ENCODE data around the gene NCK2. TPM values are rescaled to one million over a fixed set of nuclear protein-coding genes. Genes with fewer than 3 reads are reported as not detected.
A peak's percentile ranks its signal among the peaks of the same experiment; 100 is the strongest.

Gene NCK2
- 100 to 1,000 TPM in 4 of 5 donors, 10 to 100 TPM in 1; 97.7 to 154 (median 120) TPM for total RNA-seq
- total RNA-seq (2013), result 91.1 TPM
- 49.3 to 192 (median 124) reads per million in 29 experiments for total RNA-seq

- ChIA-PET CTCF (interaction anchor here in 1 of 2 donors (0.7 to 3.5 kb wide), 4 partner anchors 10 to 42 kb away, joined by 3 to 20 read pairs (median 4); no protein-coding TSS in a partner anchor), POLR2A (interaction anchor here (0.6 to 2.0 kb wide), 4 partner anchors 11 to 814 kb away, joined by 3 to 9 read pairs (median 4); no protein-coding TSS in a partner anchor)
- Histone ChIP-seq H3K4me1 (ENCODE audit: control insufficient read depth in 1 of 2, extremely low read depth in 1 of 2, insufficient read depth in 2 of 2, low read length in 2 of 2) (peaks cover 43 to 72% of the 10 kb centered on the region in 2 experiments), H3K4me3 (ENCODE audit: control insufficient read depth in 1 of 2, extremely low read depth in 1 of 2, low read length in 1 of 2) (peak within 1 kb of the TSS; percentile 78 to 95), H3K27me3 (replicated peaks in 1 of 2; ENCODE audit: control insufficient read depth in 2 of 2, extremely low read depth in 1 of 2, insufficient read depth in 2 of 2, low read length in 1 of 2) (no peaks in the 10 kb centered on the region), H3K27ac (ENCODE audit: low read length) (peak within 1 kb of the TSS; percentile 90), H3K36me3 (ENCODE audit: control insufficient read depth in 2 of 2, extremely low read depth in 1 of 2, insufficient read depth in 1 of 2, low read length in 1 of 2) (peaks cover 0 to 11% of the 10 kb centered on the region in 2 donors), H3K9me3 (no peaks in the 10 kb centered on the region)
- peak; percentile 11 to 30 (median 20) for ATAC-seq (replicated peaks in 1 of 4)
- DNase-seq, result peak in 12 of 35 experiments; percentile 26 to 55 (median 37)
- WGBS (ENCODE audit: insufficient coverage), result under 1% methylated on average over 109 of the region's 119 CpGs
- no peaks in the 10 kb centered on the region for H3K27me3 Mint-ChIP-seq
- peaks cover 0 to 6% (median 0%) of the 10 kb centered on the region in 3 donors for H3K9me3 Mint-ChIP-seq
- H3K36me3 Mint-ChIP-seq, result peaks cover 11% of the 10 kb centered on the region
- H3K27ac Mint-ChIP-seq, result peak within 1 kb of the TSS; percentile 95 to 100
- peak within 1 kb of the TSS; percentile 95 to 98 (median 98) for H3K4me3 Mint-ChIP-seq
- H3K4me1 Mint-ChIP-seq, result peaks cover 78 to 87% (median 79%) of the 10 kb centered on the region in 3 donors
Measured at GRCh38 chr2:105744909-105745853, at the start of gene NCK2. Gene NCK2, plus strand, starts transcription at chr2:105744912. Its CDS starts 110,152 bp downstream, at chr2:105855064.

GRCh38 chr2:105697781-105698449 is 46.8 kb upstream of the NCK2 start:
- ChIA-PET CTCF (no interaction called here), POLR2A (no interaction called here)
- Mint-ChIP-seq H3K4me3 (no peak overlapping the region), H3K27ac (no peak overlapping the region), H3K9me3 (no peaks in the 10 kb centered on the region), H3K36me3 (no peaks in the 10 kb centered on the region), H3K4me1 (peaks cover 0 to 6% (median under 1%) of the 10 kb centered on the region in 3 donors), H3K27me3 (peaks cover 8 to 9% of the 10 kb centered on the region in 2 donors)
- DNase-seq (no peak), ATAC-seq (replicated peaks in 1 of 4) (no peak)
- Histone ChIP-seq H3K36me3 (ENCODE audit: control insufficient read depth in 2 of 2, extremely low read depth in 1 of 2, insufficient read depth in 1 of 2, low read length in 1 of 2) (no peaks in the 10 kb centered on the region), H3K27me3 (replicated peaks in 1 of 2; ENCODE audit: control insufficient read depth in 2 of 2, extremely low read depth in 1 of 2, insufficient read depth in 2 of 2, low read length in 1 of 2) (peaks cover 0 to 8% of the 10 kb centered on the region in 2 experiments), H3K4me1 (ENCODE audit: control insufficient read depth in 1 of 2, extremely low read depth in 1 of 2, insufficient read depth in 2 of 2, low read length in 2 of 2) (no peaks in the 10 kb centered on the region), H3K27ac (ENCODE audit: low read length) (no peak overlapping the region), H3K4me3 (ENCODE audit: control insufficient read depth in 1 of 2, extremely low read depth in 1 of 2, low read length in 1 of 2) (no peak overlapping the region), H3K9me3 (no peaks in the 10 kb centered on the region)
- 90% methylated on average over 4 of the region's 10 CpGs for WGBS (ENCODE audit: insufficient coverage)

DNA sequence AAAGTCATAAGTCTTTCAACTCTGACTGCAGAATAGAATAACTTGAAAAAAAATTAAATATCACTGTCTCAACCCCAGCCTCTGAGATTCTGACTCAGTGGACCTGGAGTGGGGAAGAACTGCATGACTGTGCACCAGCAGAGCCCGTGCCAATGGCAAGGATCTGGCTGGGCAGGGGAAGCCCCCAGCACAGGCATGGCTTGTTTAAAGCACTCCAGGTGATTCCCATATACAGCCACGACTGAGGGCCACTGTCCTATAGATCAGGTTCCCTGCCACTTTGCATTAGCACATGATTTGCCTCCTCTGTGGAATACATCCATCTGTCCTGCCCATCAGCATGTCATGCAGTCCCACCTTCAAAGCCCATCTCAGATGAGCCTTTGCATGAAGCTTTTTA is 45.9 kb upstream of the NCK2 start:
- DNase-seq (no peak), ATAC-seq (replicated peaks in 1 of 4) (no peak)
- Mint-ChIP-seq H3K27me3 (peaks cover 8 to 9% of the 10 kb centered on the region in 2 donors), H3K27ac (no peak overlapping the region), H3K4me3 (no peak overlapping the region), H3K9me3 (no peaks in the 10 kb centered on the region), H3K36me3 (no peaks in the 10 kb centered on the region), H3K4me1 (peaks cover 0 to 6% (median 0%) of the 10 kb centered on the region in 3 donors)
- Histone ChIP-seq H3K27ac (ENCODE audit: low read length) (no peak overlapping the region), H3K27me3 (replicated peaks in 1 of 2; ENCODE audit: control insufficient read depth in 2 of 2, extremely low read depth in 1 of 2, insufficient read depth in 2 of 2, low read length in 1 of 2) (peaks cover 0 to 8% of the 10 kb centered on the region in 2 experiments), H3K36me3 (ENCODE audit: control insufficient read depth in 2 of 2, extremely low read depth in 1 of 2, insufficient read depth in 1 of 2, low read length in 1 of 2) (no peaks in the 10 kb centered on the region), H3K4me1 (ENCODE audit: control insufficient read depth in 1 of 2, extremely low read depth in 1 of 2, insufficient read depth in 2 of 2, low read length in 2 of 2) (no peaks in the 10 kb centered on the region), H3K9me3 (no peaks in the 10 kb centered on the region), H3K4me3 (ENCODE audit: control insufficient read depth in 1 of 2, extremely low read depth in 1 of 2, low read length in 1 of 2) (no peak overlapping the region)
- WGBS (ENCODE audit: insufficient coverage), result 65% methylated on average over 2 of the region's 2 CpGs
- CTCF ChIA-PET, result no interaction called here
- POLR2A ChIA-PET, result no interaction called here

GRCh38 chr2:105701042-105701441 is 43.7 kb upstream of the NCK2 start:
- peaks cover 0 to 4% of the 10 kb centered on the region in 2 experiments for H3K27me3 ChIP-seq (replicated peaks in 1 of 2; ENCODE audit: control insufficient read depth in 2 of 2, extremely low read depth in 1 of 2, insufficient read depth in 2 of 2, low read length in 1 of 2)
- peaks cover 8 to 9% of the 10 kb centered on the region in 2 donors for H3K27me3 Mint-ChIP-seq
- H3K27ac ChIP-seq (ENCODE audit: low read length), result no peak overlapping the region
- no peaks in the 10 kb centered on the region for H3K4me1 ChIP-seq (ENCODE audit: control insufficient read depth in 1 of 2, extremely low read depth in 1 of 2, insufficient read depth in 2 of 2, low read length in 2 of 2)
- H3K27ac Mint-ChIP-seq, result no peak overlapping the region
- CTCF ChIA-PET, result no interaction called here
- no peak overlapping the region for H3K4me3 ChIP-seq (ENCODE audit: control insufficient read depth in 1 of 2, extremely low read depth in 1 of 2, low read length in 1 of 2)
- no peaks in the 10 kb centered on the region for H3K36me3 Mint-ChIP-seq
- ATAC-seq (replicated peaks in 1 of 4), result no peak
- no peaks in the 10 kb centered on the region for H3K9me3 Mint-ChIP-seq
- DNase-seq, result no peak
- POLR2A ChIA-PET, result no interaction called here
- 95% methylated on average over 2 of the region's 3 CpGs for WGBS (ENCODE audit: insufficient coverage)
- no peak overlapping the region for H3K4me3 Mint-ChIP-seq
- no peaks in the 10 kb centered on the region for H3K36me3 ChIP-seq (ENCODE audit: control insufficient read depth in 2 of 2, extremely low read depth in 1 of 2, insufficient read depth in 1 of 2, low read length in 1 of 2)
- H3K4me1 Mint-ChIP-seq, result peaks cover 0 to 6% (median 0%) of the 10 kb centered on the region in 3 donors
- no peaks in the 10 kb centered on the region for H3K9me3 ChIP-seq

- ATAC-seq (replicated peaks in 1 of 4), result no peak
- Mint-ChIP-seq H3K27ac (no peak overlapping the region), H3K4me1 (no peaks in the 10 kb centered on the region), H3K9me3 (no peaks in the 10 kb centered on the region), H3K4me3 (no peak overlapping the region), H3K27me3 (no peaks in the 10 kb centered on the region), H3K36me3 (no peaks in the 10 kb centered on the region)
- Histone ChIP-seq H3K4me3 (ENCODE audit: control insufficient read depth in 1 of 2, extremely low read depth in 1 of 2, low read length in 1 of 2) (no peak overlapping the region), H3K36me3 (ENCODE audit: control insufficient read depth in 2 of 2, extremely low read depth in 1 of 2, insufficient read depth in 1 of 2, low read length in 1 of 2) (no peaks in the 10 kb centered on the region), H3K9me3 (no peaks in the 10 kb centered on the region), H3K27me3 (replicated peaks in 1 of 2; ENCODE audit: control insufficient read depth in 2 of 2, extremely low read depth in 1 of 2, insufficient read depth in 2 of 2, low read length in 1 of 2) (peaks cover 0 to 7% of the 10 kb centered on the region in 2 experiments), H3K27ac (ENCODE audit: low read length) (no peak overlapping the region), H3K4me1 (ENCODE audit: control insufficient read depth in 1 of 2, extremely low read depth in 1 of 2, insufficient read depth in 2 of 2, low read length in 2 of 2) (no peaks in the 10 kb centered on the region)
- CTCF ChIA-PET, result no interaction called here
- POLR2A ChIA-PET, result no interaction called here
- no peak for DNase-seq
Measured at GRCh38 chr2:105708697-105709096, 36.0 kb upstream of the NCK2 start.

GRCh38 chr2:105711394-105711793 is 33.3 kb upstream of the NCK2 start:
- H3K4me3 ChIP-seq (ENCODE audit: control insufficient read depth in 1 of 2, extremely low read depth in 1 of 2, low read length in 1 of 2), result no peak overlapping the region
- Mint-ChIP-seq H3K36me3 (no peaks in the 10 kb centered on the region), H3K4me1 (no peaks in the 10 kb centered on the region), H3K27ac (no peak overlapping the region), H3K9me3 (no peaks in the 10 kb centered on the region), H3K4me3 (no peak overlapping the region), H3K27me3 (no peaks in the 10 kb centered on the region)
- POLR2A ChIA-PET, result interaction anchor here in 1 of 2 donors (0.6 kb wide), 1 partner anchor 19 kb away, joined by 3 read pairs; no protein-coding TSS in a partner anchor
- H3K9me3 ChIP-seq, result no peaks in the 10 kb centered on the region
- no peaks in the 10 kb centered on the region for H3K4me1 ChIP-seq (ENCODE audit: control insufficient read depth in 1 of 2, extremely low read depth in 1 of 2, insufficient read depth in 2 of 2, low read length in 2 of 2)
- ATAC-seq (replicated peaks in 1 of 4), result no peak
- DNase-seq, result no peak
- no peak overlapping the region for H3K27ac ChIP-seq (ENCODE audit: low read length)
- H3K27me3 ChIP-seq (replicated peaks in 1 of 2; ENCODE audit: control insufficient read depth in 2 of 2, extremely low read depth in 1 of 2, insufficient read depth in 2 of 2, low read length in 1 of 2), result peaks cover 0 to 7% of the 10 kb centered on the region in 2 experiments
- H3K36me3 ChIP-seq (ENCODE audit: control insufficient read depth in 2 of 2, extremely low read depth in 1 of 2, insufficient read depth in 1 of 2, low read length in 1 of 2), result no peaks in the 10 kb centered on the region
- CTCF ChIA-PET, result no interaction called here
